HCT116 (cell line): Measurements from ENCODE around the gene MAFG.

Experiments
- CEBPB ChIP-seq: IDR thresholded peaks from 2 replicates; pipeline ENCODE4 v1.6.1; 2012; ENCODE audit warnings: low read depth
- CTCF ChIP-seq, 3 experiments: fragments of 200-600 bp in 1 of 3; sonication (generic) in 1 of 3; IDR thresholded peaks in 2 of 3; conservative IDR thresholded peaks in 1 of 3; 2 replicates each; pipeline ENCODE4 v1.5.1; 2012 to 2017; ENCODE audit warnings: low read depth in 2 of 3, low read length in 2 of 3, antibody characterized with exemption in 1 of 3, borderline replicate concordance in 1 of 3, control low read depth in 1 of 3, mild to moderate bottlenecking in 1 of 3, mixed read lengths in 1 of 3, mixed run types in 1 of 3, moderate library complexity in 1 of 3; ENCODE audit not compliant: insufficient read depth in 1 of 3
- EGR1 ChIP-seq: IDR thresholded peaks from 2 replicates; pipeline ENCODE4 v1.6.1; 2012; ENCODE audit warnings: low read depth
- EZH2 ChIP-seq: fragments of 200-600 bp; sonication (generic); IDR thresholded peaks from 2 replicates; pipeline ENCODE4 v1.6.1; 2017; ENCODE audit warnings: antibody characterized with exemption, mixed run types
- POLR2A ChIP-seq: IDR thresholded peaks from 2 replicates; pipeline ENCODE4 v1.7.0; 2011; ENCODE audit warnings: borderline replicate concordance; ENCODE audit not compliant: insufficient read depth, insufficient read length; ENCODE audit errors: extremely low read depth
- REST ChIP-seq: IDR thresholded peaks from 2 replicates; pipeline ENCODE4 v1.6.1; 2012; ENCODE audit warnings: low read depth
- SIN3A ChIP-seq: IDR thresholded peaks from 2 replicates; pipeline ENCODE4 v1.6.1; 2012; ENCODE audit warnings: low read depth
- SP1 ChIP-seq: IDR thresholded peaks from 2 replicates; pipeline ENCODE4 v1.6.1; 2012; ENCODE audit warnings: low read depth
- ZNF274 ChIP-seq: fragments of 200-500 bp; sonication (Bioruptor generic); IDR thresholded peaks from 2 replicates; pipeline ENCODE4 v1.6.1; 2014; ENCODE audit warnings: mild to moderate bottlenecking, low read depth, low read length, inconsistent platforms

- no peak for TF ChIP-seq EZH2
- TF ChIP-seq POLR2A: no peak
- TF ChIP-seq CTCF (IDR thresholded peaks at IDR 0.05 in 2 of 3, conservative IDR thresholded peaks at IDR 0.05 in 1 of 3; ENCODE audit: borderline replicate concordance in 1 of 3, insufficient read depth in 1 of 3, low read depth in 2 of 3, low read length in 2 of 3): no peak
- no peak for TF ChIP-seq REST
- no peak for TF ChIP-seq EGR1
- no peak for TF ChIP-seq SIN3A
- no peak for TF ChIP-seq CEBPB
- TF ChIP-seq SP1: no peak
- no peak for TF ChIP-seq ZNF274
These were observed 1.6 kb downstream of the MAFG start for GRCh38 chr17:81925860-81926450.
